BE2C (cell line): ENCODE results near the gene CAMSAP1.

Experiments
- DNase-seq: peaks from one replicate; pipeline ENCODE4 v3.0.0-alpha.2; 2020
- H3K27me3 ChIP-seq: fragments of 250-450 bp; sonication (Bioruptor Pico); 2 replicates; pipeline ENCODE4 v1.5.1; 2020; ENCODE audit warnings: mild to moderate bottlenecking
- H3K36me3 ChIP-seq: fragments of 250-450 bp; sonication (Bioruptor Pico); 2 replicates; pipeline ENCODE4 v1.5.1; 2020; ENCODE audit warnings: mild to moderate bottlenecking
- H3K4me1 ChIP-seq: fragments of 250-450 bp; sonication (Bioruptor Pico); 2 replicates; pipeline ENCODE4 v1.5.1; 2020
- H3K4me3 ChIP-seq: 2 replicates; pipeline ENCODE4 v1.5.1; 2011; ENCODE audit warnings: low read depth, low read length
- H3K9me3 ChIP-seq: fragments of 250-450 bp; sonication (Bioruptor Pico); 2 replicates; pipeline ENCODE4 v1.5.1; 2020
- CTCF ChIP-seq: IDR thresholded peaks from 2 replicates; pipeline ENCODE4 v1.5.1; 2012; ENCODE audit warnings: mild to moderate bottlenecking, low read depth, low read length

The CAMSAP1 gene

GRCh38 chr9:135785013-135785575 lies 122.3 kb downstream of the CAMSAP1 start:
- no peak for TF ChIP-seq CTCF
- Histone ChIP-seq H3K27me3 (no peaks in the 10 kb centered on the region), H3K4me1 (no peaks in the 10 kb centered on the region), H3K9me3 (no peaks in the 10 kb centered on the region), H3K4me3 (no peak overlapping the region), H3K36me3 (peaks cover 64% of the 10 kb centered on the region)
- DNase-seq: no peak

- no peaks in the 10 kb centered on the region for H3K4me1 ChIP-seq
Observed at GRCh38 chr9:135783540-135784245, 123.7 kb downstream of the CAMSAP1 start.

DNA sequence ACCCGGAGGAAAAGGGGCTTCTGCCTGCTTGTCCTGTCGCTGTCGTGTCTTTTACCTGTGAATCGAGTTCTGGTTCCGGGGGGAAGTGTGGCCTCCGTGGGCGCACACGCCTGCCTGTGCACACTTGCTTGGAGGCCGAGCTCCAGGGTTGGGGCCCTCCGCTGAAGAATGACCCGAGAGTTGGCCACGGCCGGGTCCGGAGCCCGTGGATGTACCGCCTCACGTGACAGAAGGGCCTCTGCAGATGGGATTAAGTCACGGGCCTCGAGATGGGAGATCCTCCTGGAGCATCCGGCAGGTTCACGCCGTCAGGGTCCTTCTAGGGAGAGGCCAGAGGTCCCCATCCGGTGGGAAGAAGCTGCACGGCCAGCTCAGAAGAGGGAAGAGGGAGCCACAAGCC lies 124.4 kb downstream of the CAMSAP1 start:
- no peak for TF ChIP-seq CTCF
- Histone ChIP-seq H3K4me3 (no peak overlapping the region), H3K36me3 (peaks cover 75% of the 10 kb centered on the region), H3K9me3 (no peaks in the 10 kb centered on the region), H3K27me3 (no peaks in the 10 kb centered on the region), H3K4me1 (no peaks in the 10 kb centered on the region)
- DNase-seq: no peak

More at GRCh38 chr9:135783540-135784245, 123.7 kb downstream of the CAMSAP1 start:
- Histone ChIP-seq H3K9me3 (no peaks in the 10 kb centered on the region), H3K36me3 (peaks cover 74% of the 10 kb centered on the region), H3K27me3 (no peaks in the 10 kb centered on the region), H3K4me3 (no peak overlapping the region)
- no peak for TF ChIP-seq CTCF
- DNase-seq: no peak

- DNase-seq: no peak
- no peak overlapping the region for H3K4me3 ChIP-seq
- H3K36me3 ChIP-seq: peaks cover 73% of the 10 kb centered on the region
- H3K4me1 ChIP-seq: no peaks in the 10 kb centered on the region
- no peaks in the 10 kb centered on the region for H3K27me3 ChIP-seq
- no peak for TF ChIP-seq CTCF
- no peaks in the 10 kb centered on the region for H3K9me3 ChIP-seq
Observed at GRCh38 chr9:135780626-135781025, 126.7 kb downstream of the CAMSAP1 start.

GRCh38 chr9:135780086-135780485 lies 127.3 kb downstream of the CAMSAP1 start:
- Histone ChIP-seq H3K36me3 (peaks cover 76% of the 10 kb centered on the region), H3K9me3 (no peaks in the 10 kb centered on the region), H3K4me3 (no peak overlapping the region), H3K4me1 (no peaks in the 10 kb centered on the region), H3K27me3 (no peaks in the 10 kb centered on the region)
- no peak for DNase-seq
- no peak for TF ChIP-seq CTCF

GRCh38 chr9:135779571-135779970 lies 127.8 kb downstream of the CAMSAP1 start:
- H3K9me3 ChIP-seq: no peaks in the 10 kb centered on the region
- H3K27me3 ChIP-seq: no peaks in the 10 kb centered on the region
- H3K4me1 ChIP-seq: no peaks in the 10 kb centered on the region
- no peak for TF ChIP-seq CTCF
- no peak for DNase-seq
- H3K4me3 ChIP-seq: no peak overlapping the region
- peaks cover 75% of the 10 kb centered on the region for H3K36me3 ChIP-seq
